Large intestine (tissue), 3 donors: ENCODE data around the gene TAF11L7. TPM values are rescaled to one million over a fixed set of nuclear protein-coding genes. Genes with fewer than 3 reads are reported as not detected.
"Not testable (repeated sequence)": the region's sequence is repeated elsewhere in the genome, so short reads cannot be mapped to it uniquely, and the experiment has no call there.

Experiments
- DNase-seq, 2 donors: peaks; one replicate each; pipeline versions ENCODE4 v3.0.0 to v3.0.0-alpha.2; 2013
- H3K27ac ChIP-seq: one replicate; pipeline ENCODE4 v1.5.1; 2013; ENCODE audit warnings: low read length
- H3K27me3 ChIP-seq: 2 replicates; pipeline ENCODE4 v1.6.1; 2013; ENCODE audit warnings: low read length; ENCODE audit not compliant: control insufficient read depth, insufficient read depth
- H3K36me3 ChIP-seq: 2 replicates; pipeline ENCODE4 v1.6.1; 2013; ENCODE audit warnings: low read length; ENCODE audit not compliant: control insufficient read depth, insufficient read depth
- H3K4me1 ChIP-seq: one replicate; pipeline ENCODE4 v1.6.1; 2013; ENCODE audit warnings: low read length; ENCODE audit not compliant: control insufficient read depth, insufficient read depth
- H3K4me3 ChIP-seq: one replicate; pipeline ENCODE4 v1.5.1; 2013; ENCODE audit warnings: low read length
- H3K9me3 ChIP-seq: one replicate; pipeline ENCODE4 v1.6.1; 2013; ENCODE audit warnings: mild to moderate bottlenecking, low read depth, low read length, moderate library complexity; ENCODE audit not compliant: control insufficient read depth
- WGBS: methylation state at CpG from one replicate; pipeline ENCODE4 v1.1.5; 2013; ENCODE audit warnings: low lambda C conversion rate; ENCODE audit not compliant: insufficient coverage; 5-methylcytosine and 5-hydroxymethylcytosine counted together
- polyA plus RNA-seq: library from polyadenylated mRNA; unstranded; fragments of 120-200 nt; gene quantifications from one replicate; pipeline ENCODE4 v1.2.1, GENCODE V29; 2013

TAF11L7 gene
- polyA plus RNA-seq, 1 donor = not detected

GRCh38 chr5:17603880-17604279 is 18.3 kb upstream of the TAF11L7 start, which contains the start of gene TAF11L11:
Gene TAF11L11, plus strand, starts transcription at chr5:17604183.
- not testable (repeated sequence) for H3K36me3 ChIP-seq, H3K27me3 ChIP-seq, H3K27ac ChIP-seq, H3K4me3 ChIP-seq, H3K9me3 ChIP-seq, H3K4me1 ChIP-seq, DNase-seq
- WGBS = 100% methylated on average over 1 of the region's 6 CpGs

DNA sequence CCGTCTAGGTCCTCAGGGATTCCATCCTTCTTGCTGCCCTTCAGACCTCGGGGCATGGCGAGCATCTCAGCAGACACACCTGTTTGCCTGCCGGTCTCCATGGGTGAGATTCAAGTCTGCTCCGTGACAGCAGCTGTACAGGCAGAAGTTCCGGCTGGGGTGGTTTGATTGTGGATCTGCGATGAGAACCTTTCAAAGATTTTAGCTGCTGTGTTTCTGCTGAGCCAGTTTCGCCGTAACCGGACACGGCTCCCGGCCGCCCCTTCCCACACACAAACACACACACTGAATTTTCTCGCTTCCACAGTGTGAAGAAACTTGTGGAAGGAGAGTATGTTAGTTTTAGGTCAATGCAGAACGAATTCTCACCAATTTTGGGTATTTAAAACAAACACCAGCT is 12.2 kb upstream of the TAF11L7 start, which contains the start of gene TAF11L10:
Gene TAF11L10, minus strand, starts transcription at position 101 of the 400 bp plus-strand sequence.
- H3K9me3 ChIP-seq, DNase-seq, H3K4me1 ChIP-seq, H3K4me3 ChIP-seq, H3K36me3 ChIP-seq, H3K27me3 ChIP-seq, H3K27ac ChIP-seq: not testable (repeated sequence)
- no CpG with 5 or more reads among the region's 15 CpGs for WGBS

GRCh38 chr5:17594255-17594654 is 8.7 kb upstream of the TAF11L7 start, which contains the start of gene TAF11L9:
Gene TAF11L9, minus strand, starts transcription at chr5:17594394.
- DNase-seq, H3K36me3 ChIP-seq, H3K4me1 ChIP-seq, H3K27me3 ChIP-seq, H3K9me3 ChIP-seq, H3K27ac ChIP-seq, H3K4me3 ChIP-seq: not testable (repeated sequence)
- WGBS = no CpG with 5 or more reads among the region's 15 CpGs

DNA sequence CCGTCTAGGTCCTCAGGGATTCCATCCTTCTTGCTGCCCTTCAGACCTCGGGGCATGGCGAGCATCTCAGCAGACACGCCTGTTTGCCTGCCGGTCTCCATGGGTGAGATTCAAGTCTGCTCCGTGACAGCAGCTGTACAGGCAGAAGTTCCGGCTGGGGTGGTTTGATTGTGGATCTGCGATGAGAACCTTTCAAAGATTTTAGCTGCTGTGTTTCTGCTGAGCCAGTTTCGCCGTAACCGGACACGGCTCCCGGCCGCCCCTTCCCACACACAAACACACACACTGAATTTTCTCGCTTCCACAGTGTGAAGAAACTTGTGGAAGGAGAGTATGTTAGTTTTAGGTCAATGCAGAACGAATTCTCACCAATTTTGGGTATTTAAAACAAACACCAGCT is 5.3 kb upstream of the TAF11L7 start, which contains the start of gene TAF11L8:
Gene TAF11L8, minus strand, starts transcription at position 101 of the 400 bp plus-strand sequence.
- H3K27me3 ChIP-seq, H3K9me3 ChIP-seq, H3K4me3 ChIP-seq, H3K27ac ChIP-seq, H3K36me3 ChIP-seq, H3K4me1 ChIP-seq, DNase-seq: not testable (repeated sequence)
- no CpG with 5 or more reads among the region's 16 CpGs for WGBS

Other genes starting within 250 kb of the TAF11L7 start
- not detected for gene TAF11L2, start 87.5 kb downstream of the TAF11L7 start, polyA plus RNA-seq
- gene TAF11L3, start 67.4 kb downstream of the TAF11L7 start, polyA plus RNA-seq = not detected
- gene TAF11L4, start 64.0 kb downstream of the TAF11L7 start, polyA plus RNA-seq = not detected
- gene TAF11L5, start 60.5 kb downstream of the TAF11L7 start, polyA plus RNA-seq = not detected
- not detected for gene TAF11L6, start 57.1 kb downstream of the TAF11L7 start, polyA plus RNA-seq
- not detected for gene TAF11L8, start 5.2 kb upstream of the TAF11L7 start, polyA plus RNA-seq
- not detected for gene TAF11L9, start 8.6 kb upstream of the TAF11L7 start, polyA plus RNA-seq
- not detected for gene TAF11L10, start 12.1 kb upstream of the TAF11L7 start, polyA plus RNA-seq
- not detected for gene TAF11L11, start 18.4 kb upstream of the TAF11L7 start, polyA plus RNA-seq
- not detected for gene TAF11L12, start 24.6 kb upstream of the TAF11L7 start, polyA plus RNA-seq
- not detected for gene TAF11L13, start 46.3 kb upstream of the TAF11L7 start, polyA plus RNA-seq
- not detected for gene TAF11L14, start 48.7 kb upstream of the TAF11L7 start, polyA plus RNA-seq